Glutamatergic neuron (in vitro differentiated cells): Measurements from ENCODE around the gene LIFR. TPM values are rescaled to one million over a fixed set of nuclear protein-coding genes. Genes with fewer than 3 reads are reported as not detected.
"Not testable (repeated sequence)": the region's sequence is repeated elsewhere in the genome, so short reads cannot be mapped to it uniquely, and the experiment has no call there.

ENCODE experiments used
- DNase-seq: peaks from one replicate; pipeline ENCODE4 v3.0.0; 2022
- H3K27ac Mint-ChIP-seq: one replicate; pipeline ENCODE4 v1.8.0; 2020; ENCODE audit warnings: mild to moderate bottlenecking, mixed read lengths, inconsistent platforms; ENCODE audit not compliant: unreplicated experiment
- H3K27me3 Mint-ChIP-seq: one replicate; pipeline ENCODE4 v1.8.0; 2020; ENCODE audit warnings: mild to moderate bottlenecking, moderate library complexity, mixed read lengths, inconsistent platforms; ENCODE audit not compliant: unreplicated experiment
- H3K36me3 Mint-ChIP-seq: one replicate; pipeline ENCODE4 v1.8.0; 2020; ENCODE audit warnings: mild to moderate bottlenecking, mixed read lengths, inconsistent platforms; ENCODE audit not compliant: unreplicated experiment
- H3K4me1 Mint-ChIP-seq: one replicate; pipeline ENCODE4 v1.8.0; 2020; ENCODE audit warnings: mild to moderate bottlenecking, low read depth, mixed read lengths, inconsistent platforms; ENCODE audit not compliant: unreplicated experiment
- H3K4me3 Mint-ChIP-seq: one replicate; pipeline ENCODE4 v1.8.0; 2020; ENCODE audit warnings: mild to moderate bottlenecking, mixed read lengths, inconsistent platforms; ENCODE audit not compliant: unreplicated experiment
- H3K9me3 Mint-ChIP-seq: one replicate; pipeline ENCODE4 v1.8.0; 2020; ENCODE audit warnings: mild to moderate bottlenecking, moderate library complexity, mixed read lengths, inconsistent platforms; ENCODE audit not compliant: unreplicated experiment
- total RNA-seq: library from RNA; stranded (reverse); fragmentation: NEBNext Ultra II Directional; extraction: Animal tissue kit (Norgen Biotek cat#: 25700); gene quantifications from one replicate; pipeline ENCODE4 v1.2.1, GENCODE V29; 2021; ENCODE audit not compliant: unreplicated experiment
- TF ChIP-seq, protein P1 (sequence below): fragments of 200-600 bp; sonication (generic); IDR thresholded peaks from one replicate; pipeline ENCODE4 v1.5.0; 2021; ENCODE audit not compliant: partially characterized antibody, unreplicated experiment

LIFR gene
- total RNA-seq, 1 donor from 2014 or later: 41.6 TPM

DNA sequence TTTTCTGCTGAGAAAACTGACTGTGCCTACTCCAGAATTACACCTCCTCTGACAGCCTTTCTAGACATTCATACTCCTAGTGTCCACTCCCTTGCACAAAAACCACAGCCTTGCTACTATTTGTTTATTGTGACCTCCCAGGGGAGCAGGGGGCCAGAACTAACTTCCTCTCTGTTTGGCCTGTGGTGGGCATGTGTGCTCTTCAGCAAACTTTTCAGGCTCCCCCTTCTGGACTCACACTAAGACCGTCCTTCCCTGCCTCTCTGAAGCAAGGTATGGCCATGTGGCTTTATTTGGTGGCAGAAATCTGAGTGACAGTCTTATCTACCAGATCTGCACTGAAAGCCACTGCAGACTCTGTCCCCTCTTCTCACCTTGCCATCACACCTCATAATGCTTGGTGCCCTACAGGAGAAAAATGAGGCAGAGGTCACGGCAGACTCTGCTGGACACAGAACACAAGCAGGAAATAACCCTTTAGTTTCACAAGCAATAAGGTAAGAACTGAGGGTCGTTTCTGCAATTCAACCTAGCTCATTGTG lies 28.2 kb downstream of the LIFR start:
- no peak overlapping the region for H3K4me3 Mint-ChIP-seq
- TF ChIP-seq, protein P1, sequence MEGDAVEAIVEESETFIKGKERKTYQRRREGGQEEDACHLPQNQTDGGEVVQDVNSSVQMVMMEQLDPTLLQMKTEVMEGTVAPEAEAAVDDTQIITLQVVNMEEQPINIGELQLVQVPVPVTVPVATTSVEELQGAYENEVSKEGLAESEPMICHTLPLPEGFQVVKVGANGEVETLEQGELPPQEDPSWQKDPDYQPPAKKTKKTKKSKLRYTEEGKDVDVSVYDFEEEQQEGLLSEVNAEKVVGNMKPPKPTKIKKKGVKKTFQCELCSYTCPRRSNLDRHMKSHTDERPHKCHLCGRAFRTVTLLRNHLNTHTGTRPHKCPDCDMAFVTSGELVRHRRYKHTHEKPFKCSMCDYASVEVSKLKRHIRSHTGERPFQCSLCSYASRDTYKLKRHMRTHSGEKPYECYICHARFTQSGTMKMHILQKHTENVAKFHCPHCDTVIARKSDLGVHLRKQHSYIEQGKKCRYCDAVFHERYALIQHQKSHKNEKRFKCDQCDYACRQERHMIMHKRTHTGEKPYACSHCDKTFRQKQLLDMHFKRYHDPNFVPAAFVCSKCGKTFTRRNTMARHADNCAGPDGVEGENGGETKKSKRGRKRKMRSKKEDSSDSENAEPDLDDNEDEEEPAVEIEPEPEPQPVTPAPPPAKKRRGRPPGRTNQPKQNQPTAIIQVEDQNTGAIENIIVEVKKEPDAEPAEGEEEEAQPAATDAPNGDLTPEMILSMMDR: no peak
- H3K27ac Mint-ChIP-seq: no peak overlapping the region
- H3K4me1 Mint-ChIP-seq: peaks cover 2% of the 10 kb centered on the region
- peaks cover 2% of the 10 kb centered on the region for H3K9me3 Mint-ChIP-seq
- no peaks in the 10 kb centered on the region for H3K27me3 Mint-ChIP-seq
- no peak for DNase-seq
- peaks cover 4% of the 10 kb centered on the region for H3K36me3 Mint-ChIP-seq

DNA sequence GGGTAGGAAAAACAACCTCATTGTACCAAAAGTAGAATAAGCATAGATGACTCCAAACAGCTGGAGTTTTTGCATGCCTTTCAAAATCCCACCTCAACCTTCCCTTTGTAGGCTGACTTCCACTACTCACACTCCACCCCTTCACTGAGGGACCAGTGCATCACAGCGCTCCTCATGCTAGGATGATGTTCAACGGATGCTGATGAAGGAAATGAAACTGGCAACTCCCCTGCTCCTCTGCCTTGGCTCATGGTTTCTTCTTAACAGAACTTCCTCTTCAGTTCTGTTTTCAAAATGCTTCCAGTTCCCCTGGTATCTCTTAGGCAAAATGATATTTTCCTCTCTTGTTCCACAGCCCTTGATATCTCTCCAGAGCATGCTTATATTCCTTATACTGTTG lies 29.0 kb downstream of the LIFR start:
- TF ChIP-seq, protein P1: no peak
- Mint-ChIP-seq H3K36me3 (peaks cover 4% of the 10 kb centered on the region), H3K27ac (no peak overlapping the region), H3K4me1 (peaks cover 2% of the 10 kb centered on the region), H3K27me3 (no peaks in the 10 kb centered on the region), H3K4me3 (no peak overlapping the region), H3K9me3 (peaks cover 2% of the 10 kb centered on the region)
- DNase-seq: no peak

DNA sequence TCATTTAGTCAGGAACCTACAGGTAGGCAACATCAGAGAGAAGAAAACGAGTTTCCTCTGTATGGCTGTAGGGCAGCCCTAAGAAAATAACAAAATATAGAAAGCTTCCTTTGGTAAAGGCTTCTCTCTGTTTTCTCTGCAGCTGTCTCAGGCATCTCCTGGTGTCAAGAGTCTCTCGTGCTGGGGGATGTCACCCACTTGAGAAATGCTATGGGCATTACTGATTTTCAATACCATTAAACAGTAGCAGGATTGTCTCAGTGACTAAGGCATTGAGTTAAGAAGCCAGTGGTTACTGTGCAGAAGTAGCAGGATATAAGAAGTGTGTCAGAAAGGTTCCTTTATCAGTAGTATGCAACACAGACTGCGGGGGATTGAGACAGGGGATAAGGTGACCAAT lies 32.4 kb downstream of the LIFR start:
- H3K4me1 Mint-ChIP-seq: no peaks in the 10 kb centered on the region
- H3K27ac Mint-ChIP-seq: no peak overlapping the region

GRCh38 chr5:38519476-38519875 lies 37.0 kb downstream of the LIFR start:
- no peaks in the 10 kb centered on the region for H3K4me1 Mint-ChIP-seq
- TF ChIP-seq, protein P1: no peak
- no peak for DNase-seq

More for the DNA sequence above, 32.4 kb downstream of the LIFR start:
- TF ChIP-seq, protein P1: no peak
- Mint-ChIP-seq H3K36me3 (peaks cover 8% of the 10 kb centered on the region), H3K9me3 (peaks cover 1% of the 10 kb centered on the region), H3K27me3 (no peaks in the 10 kb centered on the region), H3K4me3 (no peak overlapping the region)
- DNase-seq: no peak

GRCh38 chr5:38518341-38518740 lies 38.1 kb downstream of the LIFR start:
- TF ChIP-seq, protein P1: no peak
- Mint-ChIP-seq H3K36me3 (peaks cover 4% of the 10 kb centered on the region), H3K4me3 (no peak overlapping the region), H3K4me1 (no peaks in the 10 kb centered on the region), H3K27ac (no peak overlapping the region), H3K9me3 (peaks cover 1% of the 10 kb centered on the region), H3K27me3 (no peaks in the 10 kb centered on the region)
- no peak for DNase-seq

More at GRCh38 chr5:38519476-38519875, 37.0 kb downstream of the LIFR start:
- H3K4me3 Mint-ChIP-seq: no peak overlapping the region
- H3K9me3 Mint-ChIP-seq: peaks cover 1% of the 10 kb centered on the region
- H3K27me3 Mint-ChIP-seq: no peaks in the 10 kb centered on the region
- H3K36me3 Mint-ChIP-seq: peaks cover 6% of the 10 kb centered on the region
- H3K27ac Mint-ChIP-seq: no peak overlapping the region

DNA sequence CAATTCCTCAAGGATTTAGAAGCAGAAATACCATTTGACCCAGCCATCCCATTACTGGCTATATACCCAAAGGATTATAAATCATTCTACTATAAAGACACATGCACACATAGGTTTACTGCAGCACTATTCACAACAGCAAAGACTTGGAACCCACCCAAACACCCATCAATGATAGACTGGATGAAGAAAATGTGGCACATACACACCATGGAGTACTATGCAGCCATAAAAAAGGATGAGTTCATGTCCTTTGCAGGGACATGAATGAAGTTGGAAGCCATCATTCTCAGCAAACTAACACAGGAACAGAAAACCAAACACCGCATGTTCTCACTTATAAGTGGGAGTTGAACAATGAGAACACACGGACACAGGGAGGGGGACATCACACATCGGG lies 39.8 kb downstream of the LIFR start:
- not testable (repeated sequence) for H3K4me1 Mint-ChIP-seq, H3K27ac Mint-ChIP-seq, H3K36me3 Mint-ChIP-seq, H3K4me3 Mint-ChIP-seq, H3K27me3 Mint-ChIP-seq, DNase-seq, H3K9me3 Mint-ChIP-seq
